NCI-H524 (cell line): ENCODE data around the gene ANXA3.
"Not testable (repeated sequence)": the region's sequence is repeated elsewhere in the genome, so short reads cannot be mapped to it uniquely, and the experiment has no call there.

Experiments
- DNase-seq, 2 experiments: peaks; one replicate each; lab custom pipeline; 2025; lab: John Stamatoyannopoulos, UW

Gene ANXA3

GRCh38 chr4:78543424-78544125 is 8.0 kb upstream of the ANXA3 start:
- DNase-seq: no peak

GRCh38 chr4:78544678-78545077 is 6.9 kb upstream of the ANXA3 start:
- DNase-seq: no peak

GRCh38 chr4:78545275-78546246 is 6.0 kb upstream of the ANXA3 start:
- no peak for DNase-seq

DNA sequence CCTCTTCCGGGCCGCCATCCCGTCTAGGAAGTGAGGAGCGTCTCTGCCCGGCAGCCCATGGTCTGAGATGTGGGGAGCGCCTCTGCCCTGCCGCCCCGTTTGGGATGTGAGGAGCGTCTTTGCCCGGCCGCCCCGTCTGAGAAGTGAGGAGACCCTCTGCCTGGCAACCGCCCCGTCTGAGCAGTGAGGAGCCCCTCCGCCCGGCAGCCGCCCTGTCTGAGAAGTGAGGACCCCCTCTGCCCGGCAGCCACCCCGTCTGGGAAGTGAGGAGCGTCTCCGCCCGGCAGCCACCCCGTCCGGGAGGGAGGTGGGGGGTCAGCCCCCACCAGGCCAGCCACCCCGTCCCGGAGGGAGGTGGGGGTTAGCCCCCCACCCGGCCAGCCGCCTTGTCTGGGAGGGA is 3.7 kb upstream of the ANXA3 start:
- not testable (repeated sequence) for DNase-seq

GRCh38 chr4:78548889-78549288 is 2.7 kb upstream of the ANXA3 start:
- DNase-seq: not testable (repeated sequence)

DNA sequence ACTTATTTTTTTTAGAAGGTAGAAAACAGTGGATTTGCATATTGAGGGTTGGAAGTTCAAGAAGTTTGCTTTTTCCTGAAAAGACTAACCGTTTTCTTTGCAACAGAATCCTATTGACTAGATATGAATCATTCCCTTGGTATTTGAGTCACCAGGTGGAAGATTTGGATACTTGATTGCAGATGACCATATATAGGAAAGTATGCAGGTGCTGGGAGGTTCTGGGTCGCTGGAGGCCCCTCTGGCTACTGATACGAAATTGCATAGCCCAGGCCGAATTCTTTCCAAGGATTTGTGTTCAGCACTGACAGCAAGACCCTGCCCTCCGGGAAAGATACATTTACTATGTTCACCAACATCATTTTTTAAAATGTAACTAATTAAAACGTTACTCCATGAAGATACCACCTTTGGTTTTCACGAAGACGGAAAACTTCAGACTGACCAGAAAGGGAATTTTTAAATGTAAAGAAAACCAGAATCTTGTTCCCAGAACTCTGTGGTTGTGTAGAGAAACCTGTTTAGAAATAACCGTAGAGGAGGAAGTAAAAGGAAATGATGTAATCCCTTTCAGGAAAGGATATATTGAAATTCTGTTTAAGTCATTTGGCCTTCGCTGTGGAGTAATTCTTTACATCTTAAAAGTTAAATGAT is 946 bp downstream of the ANXA3 start:
- no peak for DNase-seq

GRCh38 chr4:78553043-78553396 is 1.4 kb downstream of the ANXA3 start:
- no peak for DNase-seq

- DNase-seq: no peak
Measured at GRCh38 chr4:78553529-78554060, 2.0 kb downstream of the ANXA3 start.

- DNase-seq: no peak
Measured at GRCh38 chr4:78556665-78557064, 5.1 kb downstream of the ANXA3 start.

DNA sequence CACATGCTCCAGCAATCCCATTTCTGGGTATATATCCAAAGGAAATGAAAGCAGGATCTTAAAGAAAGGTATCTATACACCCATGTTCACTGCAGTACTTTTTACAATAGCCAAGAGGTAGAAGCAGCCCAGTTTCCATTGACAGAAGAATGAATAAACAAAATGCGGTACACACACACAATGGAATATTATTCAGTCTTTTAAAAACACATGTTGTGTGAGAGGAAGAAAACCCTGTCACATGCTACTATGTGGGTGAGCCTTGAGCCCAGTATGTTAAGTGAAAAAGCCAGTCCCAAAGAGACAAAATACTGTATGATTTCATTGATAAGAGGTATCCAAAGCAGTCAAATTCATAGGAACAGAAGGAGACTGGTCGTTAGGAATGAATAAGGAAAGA is 6.3 kb downstream of the ANXA3 start:
- no peak for DNase-seq

DNA sequence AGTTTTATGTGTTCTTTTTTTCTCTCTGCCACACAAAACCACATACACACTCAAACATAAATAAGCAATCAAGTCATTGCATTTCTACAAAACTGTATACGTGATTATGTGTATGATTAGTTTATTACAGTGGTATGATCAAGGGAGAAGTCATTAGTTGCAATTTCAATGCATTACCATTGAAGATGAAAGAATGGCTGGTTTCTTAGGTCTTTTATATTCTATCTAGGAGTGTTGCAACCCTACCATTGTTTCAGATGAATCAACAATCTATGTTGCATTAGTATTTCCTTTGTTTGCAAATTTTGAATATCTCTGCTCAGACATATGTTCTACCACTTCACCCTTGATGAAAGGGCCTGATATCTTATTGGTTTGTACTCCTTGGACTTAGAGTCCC is 6.8 kb downstream of the ANXA3 start:
- DNase-seq: no peak

GRCh38 chr4:78560296-78560963 is 8.9 kb downstream of the ANXA3 start:
- DNase-seq: no peak

GRCh38 chr4:78561677-78562076 is 10.1 kb downstream of the ANXA3 start:
- DNase-seq: no peak

DNA sequence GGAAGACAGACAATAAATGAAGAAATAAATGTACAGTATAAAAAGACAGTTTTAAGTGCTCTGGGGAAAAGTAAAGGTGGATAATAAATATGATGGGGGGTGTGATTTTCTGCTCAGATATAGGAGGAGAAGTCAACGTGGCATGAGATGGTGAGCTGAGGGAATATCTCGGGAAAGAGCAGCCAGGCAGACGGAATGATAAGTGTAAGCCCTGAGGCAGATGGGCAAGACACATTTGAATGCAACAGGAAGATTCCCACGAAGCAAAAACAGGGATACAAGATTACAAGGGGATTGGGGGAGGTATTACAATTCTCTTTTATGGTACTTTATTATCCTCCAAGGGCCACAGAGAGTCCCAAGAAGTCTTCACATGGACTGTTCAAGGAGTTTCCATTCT is 11.1 kb downstream of the ANXA3 start:
- DNase-seq: peak in 1 of 2 experiments; percentile 22

- DNase-seq: no peak
Measured at GRCh38 chr4:78565971-78566372, 14.4 kb downstream of the ANXA3 start.

DNA sequence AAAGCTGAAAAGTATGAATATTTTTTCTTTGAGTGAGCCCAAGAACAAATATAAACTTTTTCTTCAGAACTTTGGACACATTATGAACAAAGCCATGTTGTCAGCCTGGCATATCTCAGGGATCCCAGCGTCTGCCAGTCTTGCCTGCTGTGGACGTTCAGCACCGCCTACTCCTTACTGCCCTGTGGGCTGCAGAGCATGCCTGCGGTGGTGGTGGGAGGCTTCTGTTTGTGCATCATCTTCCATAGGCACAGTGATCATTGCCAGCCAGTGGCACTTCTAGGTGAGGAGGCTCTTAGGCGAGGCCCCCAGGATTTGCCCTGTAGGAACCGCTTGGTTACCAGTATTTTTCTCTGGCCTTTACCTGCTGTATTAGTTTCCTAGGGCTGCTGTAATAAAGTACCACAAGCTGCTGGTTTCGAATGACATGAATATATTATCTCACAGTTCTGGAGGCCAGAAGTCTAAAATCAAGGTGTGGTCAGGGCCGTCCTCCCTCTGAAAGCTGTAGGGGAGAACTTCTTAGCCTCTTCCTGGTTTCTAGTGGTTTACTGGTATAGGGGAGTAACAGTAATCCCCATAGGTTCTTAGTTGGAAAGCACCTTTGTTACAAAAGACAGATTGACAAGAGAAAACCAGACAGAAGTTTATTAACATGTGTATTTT is 15.4 kb downstream of the ANXA3 start:
- DNase-seq: no peak

DNA sequence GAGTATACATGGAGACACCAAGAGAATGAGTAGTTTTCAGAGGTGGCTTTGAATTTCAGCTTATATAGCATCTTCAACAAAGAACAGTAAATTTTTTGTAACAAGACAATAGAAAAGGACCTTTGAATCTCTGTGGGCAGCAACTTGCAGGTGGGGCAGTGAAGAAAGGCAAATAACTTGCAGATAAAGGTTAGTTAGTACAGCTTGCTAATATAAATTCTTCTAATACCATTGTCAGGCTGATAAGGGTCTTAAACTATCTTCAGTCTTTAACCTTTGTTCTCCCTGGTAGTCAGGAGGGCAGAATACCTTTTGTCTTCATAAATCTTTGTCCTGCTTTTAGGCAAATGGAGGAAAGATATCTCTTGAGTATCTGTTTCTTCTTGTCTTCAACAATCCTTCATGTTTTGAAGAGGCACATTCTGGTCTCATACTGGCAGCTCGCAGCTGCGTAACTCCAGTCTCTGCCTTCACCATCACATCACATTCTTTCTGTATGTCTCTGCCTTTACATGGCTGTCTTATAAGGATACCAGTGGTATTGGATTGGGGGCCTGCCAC is 16.0 kb downstream of the ANXA3 start:
- DNase-seq: no peak

GRCh38 chr4:78568640-78569305 is 17.2 kb downstream of the ANXA3 start:
- no peak for DNase-seq

DNA sequence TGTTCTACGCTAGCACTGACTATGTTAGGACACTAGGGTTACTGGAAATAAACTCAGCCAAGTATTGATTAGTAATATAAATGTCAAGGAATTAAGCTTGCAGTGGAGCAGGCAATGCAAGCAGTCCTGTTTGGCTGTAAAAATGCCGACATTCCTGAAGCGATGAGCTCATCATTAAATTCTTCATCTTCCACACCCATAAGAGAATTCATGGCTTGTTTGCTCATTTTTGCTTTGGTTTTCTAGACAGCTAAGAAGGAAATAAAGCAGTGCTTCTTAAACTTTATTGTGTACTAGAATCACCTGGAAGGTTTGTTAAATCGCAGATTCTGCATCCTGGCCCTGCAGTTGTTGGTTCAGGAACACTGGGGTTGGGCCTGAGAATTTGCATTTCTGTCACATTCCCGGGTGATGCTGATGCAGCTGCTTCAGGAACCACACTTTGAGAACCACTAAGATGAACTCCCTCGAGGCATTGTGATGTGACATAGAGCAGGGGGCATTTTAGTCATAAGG is 17.8 kb downstream of the ANXA3 start:
- no peak for DNase-seq

GRCh38 chr4:78570117-78570516 is 18.5 kb downstream of the ANXA3 start:
- DNase-seq: no peak
